Measurements from ENCODE around the gene ABCA13.

ABCA13 gene

DNA sequence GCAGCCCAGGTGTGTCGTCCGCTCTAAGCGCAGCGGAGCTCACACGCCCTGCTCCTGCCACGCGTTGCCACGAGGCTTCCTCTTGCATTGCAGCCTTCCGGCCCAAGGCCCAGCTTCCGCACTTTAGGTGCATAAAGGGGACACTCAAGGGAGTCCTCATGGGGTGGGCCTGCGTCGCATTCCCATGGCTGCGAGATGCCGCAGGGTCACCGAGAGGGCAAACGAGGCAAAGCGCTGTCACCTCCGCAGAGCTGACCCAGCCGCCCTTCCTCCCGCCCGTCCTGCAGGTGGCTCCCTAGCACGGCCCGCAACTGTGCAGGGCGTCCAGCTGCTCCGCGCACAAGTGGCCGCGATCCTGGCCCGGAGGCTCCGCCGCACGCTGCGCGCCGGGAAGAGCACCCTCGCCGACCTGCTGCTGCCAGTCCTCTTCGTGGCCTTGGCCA is 283.5 kb downstream of the ABCA13 start:
- no peak for DNase-seq

DNA sequence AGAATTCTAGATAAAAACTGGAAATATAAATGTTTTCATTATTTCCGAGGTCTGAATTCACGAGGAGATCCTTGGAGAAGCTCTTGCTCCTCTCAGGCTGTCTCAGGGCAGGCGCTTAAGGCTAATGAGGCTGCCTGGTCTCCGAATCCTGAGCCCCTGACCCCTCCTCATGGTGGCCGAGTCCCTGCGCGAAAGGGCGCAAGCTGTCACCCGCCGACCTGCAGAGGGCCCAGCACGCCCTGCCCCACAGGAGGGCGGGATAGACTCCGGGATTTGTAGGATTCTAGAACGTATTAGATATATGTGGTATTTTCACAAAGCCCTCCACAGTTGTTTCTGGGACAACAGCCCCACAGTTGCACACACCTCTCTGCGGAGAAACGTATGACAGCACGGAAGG is 284.1 kb downstream of the ABCA13 start:
- DNase-seq, result no peak

DNA sequence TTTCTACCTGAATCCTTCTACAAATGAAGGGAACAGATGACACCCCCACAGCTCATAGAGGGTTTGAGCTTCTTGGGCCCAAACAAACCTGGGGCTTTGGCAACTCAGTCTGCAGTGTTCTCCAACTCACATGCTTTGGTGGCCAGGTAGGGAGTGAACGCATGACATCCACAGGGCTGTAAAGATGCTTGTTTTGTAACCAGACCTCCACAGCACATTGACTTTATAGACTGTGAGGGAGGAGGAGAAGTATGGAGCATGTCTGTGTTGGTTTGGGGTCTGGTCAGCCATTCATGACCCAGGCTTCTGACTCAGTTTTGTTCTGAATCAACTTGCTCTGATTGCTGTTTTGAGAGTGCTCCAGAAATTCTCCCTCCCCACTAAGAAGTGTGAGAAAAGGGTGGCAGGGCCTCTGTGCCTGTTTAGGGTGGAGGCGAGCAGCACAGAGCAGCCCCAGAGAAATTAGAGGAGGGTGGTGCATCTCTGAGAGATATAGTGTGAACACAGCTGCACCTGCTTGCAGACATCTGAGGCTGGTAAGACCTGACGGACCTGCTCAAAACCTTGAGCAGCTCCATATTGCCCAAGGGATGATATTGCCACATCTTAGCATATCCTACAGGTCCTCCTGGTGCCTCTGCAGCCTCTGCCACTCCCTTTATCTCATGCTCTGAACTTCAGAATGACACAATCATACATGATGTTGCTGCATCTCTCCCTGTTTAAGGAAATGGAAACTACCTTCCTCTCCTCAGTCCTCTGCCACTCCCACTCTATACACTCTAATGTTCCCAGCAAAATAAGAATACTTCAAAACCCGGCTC is 287.7 kb downstream of the ABCA13 start:
- DNase-seq, result no peak

DNA sequence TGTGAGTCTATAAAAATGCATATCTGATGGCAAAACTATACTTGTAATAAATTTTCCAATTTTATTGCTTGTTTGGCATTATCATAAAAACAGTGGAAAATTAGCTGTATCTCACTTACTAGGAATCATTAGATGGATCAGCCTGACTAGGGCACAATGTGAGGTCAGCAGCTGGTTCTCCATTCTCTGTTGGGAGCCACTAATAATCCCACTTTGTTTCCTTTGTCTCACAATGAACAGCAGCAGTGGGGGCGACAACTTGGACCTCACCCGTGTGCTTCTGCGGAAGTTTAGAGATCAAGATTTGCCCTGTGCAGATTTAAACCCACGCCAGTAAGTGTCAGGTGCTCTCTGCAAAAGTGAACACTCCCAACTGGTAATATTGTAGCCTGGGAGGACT is 295.5 kb downstream of the ABCA13 start:
- DNase-seq, result no peak

DNA sequence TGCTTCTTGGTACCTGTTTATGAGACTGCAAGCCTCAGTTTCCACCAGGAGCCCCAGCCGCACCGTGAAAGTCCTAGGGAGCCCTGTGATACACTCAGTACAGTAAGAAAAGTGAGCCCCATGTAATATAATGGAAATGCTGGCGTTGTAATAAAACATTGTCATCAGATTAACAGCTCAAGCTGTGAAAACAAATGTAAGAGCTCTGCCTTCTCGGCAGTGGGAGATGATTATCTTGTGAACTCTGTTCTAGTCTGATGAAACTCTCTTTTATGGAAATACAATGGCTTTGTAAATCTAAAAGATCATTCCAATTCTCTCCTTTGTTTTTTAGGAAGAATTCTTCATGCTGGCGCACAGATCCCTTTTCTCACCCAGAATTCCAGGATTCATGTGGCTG is 299.9 kb downstream of the ABCA13 start:
- no peak for DNase-seq

DNA sequence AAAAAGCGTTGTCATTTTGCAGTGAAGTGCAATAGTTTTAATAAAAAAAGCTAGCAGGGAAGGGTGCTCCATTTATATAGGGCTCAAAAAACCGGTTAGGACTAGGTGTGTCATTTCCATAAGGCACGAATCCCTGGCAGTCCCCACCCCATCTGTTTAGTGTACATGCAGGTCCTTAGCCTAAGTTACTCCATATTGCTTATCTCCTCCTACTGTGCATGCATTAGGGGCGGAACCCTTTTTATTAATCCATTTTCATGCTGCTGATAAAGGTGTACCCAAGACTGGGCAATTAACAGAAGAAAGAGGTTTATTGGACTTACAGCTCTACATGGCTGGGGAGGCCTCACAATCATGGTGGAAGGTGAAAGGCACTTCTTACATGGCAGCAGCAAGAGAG is 301.4 kb downstream of the ABCA13 start:
- DNase-seq, result no peak

DNA sequence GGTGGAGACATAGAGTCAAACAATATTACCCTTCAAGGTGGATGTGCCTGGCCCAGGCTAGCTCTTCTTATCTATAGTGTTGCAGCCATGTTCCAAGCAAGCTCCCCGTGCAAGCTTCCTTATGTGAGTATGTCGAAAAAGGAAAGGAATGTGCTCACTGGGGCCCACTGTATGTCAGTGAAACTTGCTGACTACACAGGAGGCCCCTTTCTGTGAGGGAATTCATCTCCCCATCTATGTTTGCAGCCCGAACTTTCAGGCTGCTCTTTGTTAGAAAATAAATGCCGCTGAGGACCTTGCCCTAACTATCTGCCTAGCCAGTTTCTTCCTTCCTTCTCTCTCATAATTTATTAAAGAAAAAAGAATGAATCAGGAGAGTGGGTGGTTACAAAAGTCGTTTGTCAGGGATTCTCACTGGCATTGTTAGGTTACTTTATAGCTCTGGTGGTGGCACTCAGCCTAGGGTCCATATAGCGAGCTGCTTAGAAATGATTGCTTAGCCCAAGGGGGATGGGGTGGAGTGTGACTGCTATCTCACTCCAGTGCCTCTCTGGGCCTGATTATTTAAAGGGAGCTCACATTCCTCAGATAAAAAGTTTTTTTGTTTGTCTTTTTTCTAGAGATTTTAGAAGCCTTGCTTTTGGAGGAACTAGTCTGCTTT is 302.1 kb downstream of the ABCA13 start:
- DNase-seq, result no peak

DNA sequence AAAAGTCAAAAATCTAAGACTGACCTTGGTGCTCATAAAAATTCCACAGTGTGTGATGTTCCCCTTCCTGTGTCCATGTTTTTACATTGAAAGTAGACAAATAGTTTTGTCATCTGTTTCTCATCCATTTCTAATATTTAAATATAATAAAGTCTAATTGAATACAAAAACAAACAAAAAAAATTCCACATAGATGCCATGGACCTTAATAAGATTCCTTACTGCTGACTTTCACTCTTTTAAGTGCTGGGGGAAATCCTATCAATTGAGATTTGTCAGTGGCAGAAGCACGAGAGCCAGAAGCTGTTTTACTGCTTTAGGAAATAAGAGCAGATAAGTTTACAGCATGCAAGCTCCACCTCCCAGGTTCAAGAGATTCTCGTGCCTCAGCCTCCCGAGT is 310.0 kb downstream of the ABCA13 start:
- DNase-seq, result no peak

DNA sequence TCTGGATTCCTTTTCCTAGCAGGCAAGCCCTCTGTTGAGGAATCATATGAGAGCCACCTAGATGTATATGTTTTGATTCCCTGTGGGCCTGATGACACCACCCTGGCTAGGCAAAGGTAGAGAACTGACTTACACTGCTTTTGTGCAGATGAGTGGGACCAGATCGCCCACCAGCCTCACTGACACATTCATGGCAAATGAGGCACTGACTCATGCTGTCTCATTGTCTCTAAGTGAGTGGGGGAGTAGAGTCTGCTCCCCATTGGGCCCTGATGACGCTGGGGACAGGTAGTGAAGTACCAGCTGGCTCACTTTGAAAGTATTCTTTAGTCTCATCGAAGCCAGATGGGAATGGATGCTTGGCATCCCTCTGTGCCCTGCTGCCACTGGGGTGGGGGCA is 326.3 kb downstream of the ABCA13 start:
- no peak for DNase-seq

DNA sequence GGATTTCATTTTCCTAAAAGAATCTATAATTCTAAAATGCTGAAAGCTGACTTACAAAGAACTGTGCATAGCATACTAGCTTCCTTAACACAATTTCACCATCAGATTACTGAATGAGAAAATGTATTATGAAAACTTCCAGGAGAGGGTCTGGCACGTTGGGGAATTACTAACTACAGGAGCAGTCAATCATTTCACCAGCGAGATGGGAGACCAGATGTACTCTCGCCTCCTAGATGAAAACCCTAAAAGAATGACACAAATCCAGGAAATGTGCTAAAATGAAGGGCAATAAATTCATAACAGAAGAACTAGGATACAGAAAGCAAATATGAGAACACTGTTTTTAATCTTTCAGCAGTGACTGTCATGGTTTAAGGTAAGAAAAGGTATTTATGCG is 330.8 kb downstream of the ABCA13 start:
- no peak for DNase-seq

DNA sequence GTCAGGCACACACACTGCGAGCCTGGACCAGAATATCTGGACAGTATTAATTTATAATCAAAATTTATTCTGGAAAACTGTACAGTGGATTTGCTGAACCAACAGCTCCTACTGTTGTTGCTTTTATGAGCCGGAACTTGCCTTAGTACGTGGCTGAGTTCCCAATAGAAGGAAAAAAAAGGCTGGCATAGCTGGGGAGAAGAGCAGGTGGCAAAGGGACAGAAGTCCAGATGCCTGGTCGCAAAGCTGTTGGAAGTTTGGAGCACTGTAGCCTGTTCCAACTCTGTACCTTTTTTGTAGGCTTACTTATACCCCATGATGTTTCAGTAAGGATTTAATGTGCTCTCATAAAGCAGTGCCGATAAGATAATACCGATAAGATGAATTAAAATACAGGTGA is 333.8 kb downstream of the ABCA13 start:
- no peak for DNase-seq

DNA sequence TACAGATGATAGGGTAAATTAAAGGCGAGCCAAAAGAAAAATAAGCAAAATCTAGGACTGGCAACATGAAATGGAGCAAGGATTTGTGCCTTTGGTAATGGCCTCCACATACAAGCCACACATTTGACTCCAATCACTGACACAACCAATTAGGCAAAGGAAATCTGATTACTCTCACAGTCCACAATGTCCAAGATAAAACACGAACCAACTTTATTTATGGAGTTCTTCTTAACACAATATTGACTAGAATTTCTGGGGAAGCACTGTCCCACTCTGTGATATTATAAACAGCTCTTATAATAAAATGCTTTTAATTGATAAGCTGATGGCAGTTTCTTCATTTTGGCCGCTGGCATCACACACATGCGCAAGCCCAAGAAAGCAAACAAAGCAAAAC is 334.2 kb downstream of the ABCA13 start:
- no peak for DNase-seq

DNA sequence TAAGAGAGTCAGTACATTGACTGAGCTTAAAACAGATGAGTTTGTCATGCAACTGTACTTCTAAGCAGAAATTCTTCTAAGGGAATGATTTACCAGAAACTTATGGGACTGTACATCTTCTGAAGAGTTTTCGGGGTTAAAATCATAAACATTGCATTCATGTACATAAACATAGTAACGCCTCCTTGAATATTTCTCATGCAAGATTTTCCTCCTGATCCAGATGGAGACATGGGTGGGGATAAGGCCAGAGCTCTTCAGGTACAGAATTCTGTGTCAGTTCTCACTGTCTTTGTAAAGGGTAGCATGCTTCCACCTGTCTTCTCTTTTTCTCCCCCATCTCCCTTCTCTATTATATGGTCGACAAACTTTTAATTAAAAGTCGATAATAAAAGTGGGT is 335.3 kb downstream of the ABCA13 start:
- DNase-seq, result no peak

DNA sequence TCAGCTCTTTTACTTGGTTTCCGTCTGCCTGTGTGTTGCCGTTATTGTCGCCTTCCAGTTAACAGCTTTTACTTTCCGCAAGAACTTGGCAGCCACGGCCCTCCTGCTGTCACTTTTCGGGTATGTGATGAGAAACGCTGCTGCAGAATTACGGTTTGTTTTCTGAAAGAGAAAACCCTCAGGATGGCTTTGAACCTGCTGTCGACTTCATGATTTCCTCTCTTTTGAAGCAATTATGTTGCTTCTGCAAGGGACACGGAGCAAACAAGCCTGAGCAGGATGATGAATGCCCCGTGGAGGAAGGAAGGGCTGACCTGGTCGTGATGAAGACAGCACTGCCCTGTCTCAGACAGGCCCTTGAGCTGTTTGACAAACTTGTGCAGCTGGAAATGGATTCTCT is 339.8 kb downstream of the ABCA13 start:
- no peak for DNase-seq

DNA sequence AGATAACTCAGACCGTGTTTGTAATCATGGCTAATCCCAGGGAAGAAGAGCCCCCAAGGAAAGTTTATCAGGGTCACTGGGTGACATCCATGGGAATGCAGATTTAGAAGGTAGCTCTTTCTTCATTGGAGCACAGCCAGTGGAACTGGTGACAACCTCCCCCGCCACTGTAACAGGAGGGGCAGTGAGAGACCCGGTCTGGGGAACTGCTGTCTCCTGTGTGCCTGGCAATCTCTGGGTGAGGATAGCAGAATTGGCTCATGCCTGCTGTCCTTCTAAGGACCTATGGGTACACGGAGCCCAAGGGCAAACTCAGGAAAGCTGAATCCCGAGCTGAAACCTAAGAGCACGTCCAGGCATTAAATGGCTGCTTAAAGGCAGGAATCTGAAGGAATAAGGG is 341.6 kb downstream of the ABCA13 start:
- DNase-seq, result no peak

DNA sequence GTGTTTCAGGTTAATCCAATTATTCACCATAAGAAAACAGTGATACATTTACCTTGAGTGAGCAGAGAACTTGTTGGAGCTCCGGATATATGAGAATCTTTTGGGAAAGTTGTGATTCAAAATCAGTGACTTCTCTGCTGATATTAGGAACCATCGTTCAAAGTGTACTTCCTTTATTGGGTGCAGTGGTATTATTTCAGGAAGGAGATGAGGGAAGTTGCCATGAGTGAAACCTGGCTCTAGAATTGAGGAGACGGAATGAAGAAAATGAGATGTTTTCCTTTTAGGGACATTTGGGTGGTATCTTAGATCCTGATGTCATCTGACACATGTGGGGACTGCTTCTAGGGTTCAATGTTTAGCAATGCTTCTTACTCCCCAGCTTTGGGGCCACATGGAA is 343.9 kb downstream of the ABCA13 start:
- DNase-seq, result no peak

DNA sequence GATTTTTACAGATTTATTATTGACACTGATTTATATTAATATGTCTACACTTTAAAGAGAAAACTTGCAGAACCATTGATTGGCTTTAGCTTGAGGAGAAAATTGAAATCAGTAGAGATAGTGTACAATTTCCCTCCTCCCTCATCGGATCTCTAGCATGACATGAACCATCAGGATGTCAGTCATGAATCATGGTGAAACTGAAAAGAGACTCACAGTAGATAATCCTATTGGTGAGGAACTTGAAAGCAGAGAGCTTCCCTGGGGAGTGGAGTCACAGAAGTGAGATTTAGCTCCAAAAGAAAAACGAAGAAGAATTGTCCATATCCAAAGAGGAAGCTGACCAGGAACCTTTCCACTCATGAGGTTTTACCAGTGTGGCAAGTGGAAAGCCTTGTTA is 346.8 kb downstream of the ABCA13 start:
- DNase-seq, result no peak

DNA sequence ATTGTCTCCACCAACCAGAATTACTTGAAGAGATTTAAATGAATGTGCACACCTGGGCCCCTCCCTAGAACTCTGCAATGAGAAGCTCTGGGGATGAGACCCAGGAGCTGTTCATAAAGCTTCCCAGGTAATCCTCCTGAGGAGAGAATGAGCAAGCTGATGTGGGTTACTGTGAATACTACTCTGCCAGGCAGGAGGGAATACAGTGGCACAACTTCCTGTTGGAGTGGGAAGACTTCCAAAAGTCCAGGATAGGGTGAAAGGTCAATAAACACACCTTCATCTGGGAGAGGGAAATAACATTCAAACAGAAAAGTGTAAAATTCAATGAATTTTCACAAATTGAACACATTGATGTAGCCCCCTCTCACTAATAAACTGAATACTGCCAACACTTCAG is 351.4 kb downstream of the ABCA13 start:
- DNase-seq, result no peak

DNA sequence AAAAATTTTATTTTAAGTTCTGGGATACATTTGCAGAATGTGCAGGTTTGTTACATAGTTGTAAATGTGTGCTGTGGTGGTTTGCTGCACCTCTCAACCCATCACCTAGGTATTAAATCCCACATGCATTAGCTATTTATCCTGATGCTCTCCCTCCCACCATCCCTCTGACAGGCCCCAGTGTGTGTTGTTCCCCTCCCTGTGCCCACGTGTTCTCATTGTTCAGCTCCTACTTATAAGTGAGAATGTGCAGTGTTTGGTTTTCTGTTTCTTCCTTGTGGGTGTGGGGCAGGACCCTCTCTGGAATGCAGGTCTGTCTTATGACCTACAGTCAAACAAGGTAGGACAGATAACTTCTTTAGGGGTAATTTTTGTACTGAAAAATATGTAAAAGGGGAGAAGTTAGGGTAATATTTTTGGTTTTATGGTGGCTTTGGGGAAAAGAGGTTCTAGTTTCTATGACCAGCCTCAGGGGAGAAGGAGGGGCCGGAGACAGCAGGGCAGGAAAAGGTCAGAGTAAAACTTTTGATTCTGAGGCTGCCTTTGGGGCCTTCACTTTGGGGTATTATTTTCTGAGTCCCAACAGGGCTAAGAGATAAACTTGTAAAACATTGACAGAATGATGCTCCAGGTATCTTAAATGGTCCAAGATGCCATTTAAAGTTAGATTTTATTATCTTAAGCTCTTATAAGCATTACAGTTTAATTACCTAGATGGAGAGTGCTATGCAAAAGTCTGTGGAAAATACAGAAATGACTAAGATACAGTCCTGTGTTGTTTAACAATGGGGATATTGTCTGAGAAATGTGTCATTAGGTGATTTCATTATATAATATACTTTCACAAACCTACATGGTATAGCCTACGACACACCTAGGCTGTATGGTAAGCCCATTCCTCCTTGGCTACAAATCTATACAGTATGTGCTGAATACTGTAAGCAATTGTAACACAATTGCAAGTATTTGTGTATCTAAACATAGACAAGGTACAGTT is 354.8 kb downstream of the ABCA13 start:
- DNase-seq, result no peak

DNA sequence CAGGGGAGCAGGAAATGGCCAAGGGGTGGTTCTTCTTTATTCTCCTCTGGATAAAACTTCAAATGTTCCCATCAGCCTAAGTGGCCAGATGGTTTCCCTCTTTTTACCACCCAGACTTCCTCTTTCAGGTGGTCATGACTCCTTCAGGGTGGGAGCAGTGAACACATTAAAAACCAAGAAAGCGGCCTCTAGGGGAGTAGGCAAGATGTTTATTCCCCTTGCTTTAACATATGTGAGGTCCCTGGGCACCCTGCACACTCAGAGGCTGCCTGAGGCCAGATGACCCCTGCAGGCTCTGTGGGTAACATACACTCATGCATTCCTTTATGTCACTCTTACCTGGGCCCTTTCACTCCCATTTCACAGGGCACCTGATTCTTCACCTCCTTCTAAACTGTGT is 357.4 kb downstream of the ABCA13 start:
- no peak for DNase-seq

DNA sequence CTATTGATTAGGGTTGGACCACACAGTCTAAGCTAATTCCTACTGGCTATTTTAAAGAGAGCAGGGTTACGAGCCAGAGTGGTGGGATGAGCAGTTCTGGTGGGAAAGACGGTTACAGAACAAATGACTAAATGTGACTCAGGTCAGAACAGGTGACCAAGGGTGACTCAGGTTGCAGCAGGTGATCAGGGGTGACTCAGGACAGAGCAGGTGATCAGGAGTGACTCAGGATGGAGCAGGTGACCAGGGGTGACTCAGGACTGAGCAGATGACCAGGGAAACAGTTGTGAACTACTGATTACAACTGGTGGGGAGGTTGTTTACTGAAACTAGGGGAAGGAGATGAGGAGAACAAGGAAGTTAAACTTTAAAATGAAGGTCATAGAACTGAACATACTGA is 366.3 kb downstream of the ABCA13 start:
- DNase-seq, result no peak

DNA sequence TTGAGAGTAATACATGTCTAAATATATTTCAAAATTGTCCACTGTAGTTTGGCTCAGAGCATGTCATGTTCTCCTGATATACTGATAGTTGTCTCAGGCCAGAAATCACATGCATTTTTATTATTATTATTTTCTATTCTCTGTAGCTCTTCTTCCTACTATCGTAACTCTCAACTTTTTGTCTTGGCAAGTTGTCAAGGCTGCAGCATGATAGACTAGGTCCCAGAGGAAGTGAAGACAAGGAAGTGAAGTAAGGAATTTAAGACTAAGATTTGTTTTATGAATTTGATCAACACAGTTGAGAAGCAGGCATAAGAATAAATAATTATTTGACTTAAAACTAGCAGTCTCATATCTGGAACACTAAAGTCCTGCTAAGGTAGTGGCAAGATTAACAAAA is 369.5 kb downstream of the ABCA13 start:
- DNase-seq, result no peak

DNA sequence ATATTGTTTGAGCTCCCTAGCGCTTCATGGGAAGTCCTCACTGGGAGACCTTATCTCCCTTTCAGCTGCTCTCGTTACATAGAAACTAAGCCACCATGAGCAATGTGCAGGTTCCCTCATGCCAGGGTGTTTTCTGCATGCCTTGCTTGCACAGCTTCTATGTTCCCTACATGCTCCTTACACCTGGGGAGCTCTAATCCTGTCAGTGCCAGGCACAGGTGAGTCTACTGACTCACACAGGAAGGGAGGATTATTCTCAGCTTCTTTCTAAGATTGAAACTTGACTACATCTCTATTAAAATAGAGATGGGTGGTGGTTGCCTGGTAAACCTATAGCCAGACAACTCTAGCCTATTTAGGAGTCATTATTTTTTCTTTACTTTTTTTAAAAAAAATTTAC is 377.4 kb downstream of the ABCA13 start:
- DNase-seq, result no peak

DNA sequence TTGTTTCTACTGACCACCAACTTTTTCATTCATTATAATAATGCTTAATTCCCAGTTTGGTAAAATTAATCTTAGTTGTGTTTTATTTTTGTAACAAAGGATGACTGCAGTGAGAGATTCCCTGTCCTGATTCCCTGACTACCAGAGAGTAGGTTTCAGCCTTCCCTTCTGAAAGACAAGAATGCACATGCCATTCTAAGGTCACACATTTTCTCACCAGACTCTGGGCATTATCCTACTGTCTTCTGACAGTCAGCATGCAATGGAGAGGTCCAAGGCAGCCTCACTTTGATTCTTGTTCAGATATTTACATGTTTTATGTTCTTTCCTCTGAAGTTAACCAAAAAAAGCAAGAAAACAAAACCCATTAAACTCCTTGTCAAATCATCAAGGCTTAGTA is 380.4 kb downstream of the ABCA13 start:
- no peak for DNase-seq
